Stomach (tissue), 4 donors: ENCODE measurements around the gene CRYBG2.

Source experiments
- POLR2A ChIP-seq, 4 donors: fragments of 450-650 bp; IDR thresholded peaks; one replicate each; pipeline ENCODE4 v1.6.1; 2016; ENCODE audit warnings: antibody characterized with exemption in 4 of 4, control low read depth in 2 of 4, mild to moderate bottlenecking in 1 of 4, moderate library complexity in 1 of 4
- POLR2AphosphoS5 ChIP-seq, 3 donors: sonication (generic); formaldehyde crosslinking; IDR thresholded peaks; one replicate each; pipeline ENCODE4 v1.6.1; 2016; ENCODE audit warnings: antibody characterized with exemption in 3 of 3
- TF ChIP-seq, protein P1 (sequence below), 7 experiments: fragments of 450-650 bp in 4 of 7; fragments of 200-600 bp in 3 of 7; sonication (generic) in 3 of 7; IDR thresholded peaks; one replicate each; pipeline ENCODE4 v1.5.1; 2016 to 2019; ENCODE audit warnings: antibody characterized with exemption in 7 of 7, control low read depth in 2 of 7, mild to moderate bottlenecking in 1 of 7

- TF ChIP-seq POLR2A (IDR thresholded peaks at IDR 0.05) = no peak
- TF ChIP-seq, protein P1, sequence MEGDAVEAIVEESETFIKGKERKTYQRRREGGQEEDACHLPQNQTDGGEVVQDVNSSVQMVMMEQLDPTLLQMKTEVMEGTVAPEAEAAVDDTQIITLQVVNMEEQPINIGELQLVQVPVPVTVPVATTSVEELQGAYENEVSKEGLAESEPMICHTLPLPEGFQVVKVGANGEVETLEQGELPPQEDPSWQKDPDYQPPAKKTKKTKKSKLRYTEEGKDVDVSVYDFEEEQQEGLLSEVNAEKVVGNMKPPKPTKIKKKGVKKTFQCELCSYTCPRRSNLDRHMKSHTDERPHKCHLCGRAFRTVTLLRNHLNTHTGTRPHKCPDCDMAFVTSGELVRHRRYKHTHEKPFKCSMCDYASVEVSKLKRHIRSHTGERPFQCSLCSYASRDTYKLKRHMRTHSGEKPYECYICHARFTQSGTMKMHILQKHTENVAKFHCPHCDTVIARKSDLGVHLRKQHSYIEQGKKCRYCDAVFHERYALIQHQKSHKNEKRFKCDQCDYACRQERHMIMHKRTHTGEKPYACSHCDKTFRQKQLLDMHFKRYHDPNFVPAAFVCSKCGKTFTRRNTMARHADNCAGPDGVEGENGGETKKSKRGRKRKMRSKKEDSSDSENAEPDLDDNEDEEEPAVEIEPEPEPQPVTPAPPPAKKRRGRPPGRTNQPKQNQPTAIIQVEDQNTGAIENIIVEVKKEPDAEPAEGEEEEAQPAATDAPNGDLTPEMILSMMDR (IDR thresholded peaks at IDR 0.05) = no peak
- no peak for TF ChIP-seq POLR2AphosphoS5 (IDR thresholded peaks at IDR 0.05)
Measured at GRCh38 chr1:26375081-26375480, 21.2 kb upstream of the CRYBG2 start.
